K562 (cell line): ENCODE results near the gene SPEM2. TPM values are rescaled to one million over a fixed set of nuclear protein-coding genes. Genes with fewer than 3 reads are reported as not detected.
"Not testable (repeated sequence)": the region's sequence is repeated elsewhere in the genome, so short reads cannot be mapped to it uniquely, and the experiment has no call there.

Experiments
- ATAC-seq: fragments of 200-7000 bp; cut with Tn5 transposase; 3 replicates; pipeline ENCODE4 v1.9.1; 2020; ENCODE audit warnings: moderate library complexity
- BruUV-seq: library from RNA; stranded (reverse); fragments of 400-500 nt; replicated peaks from 2 replicates; lab custom pipeline; 2021; lab: Mats Ljungman, UMichigan
- CTCF ChIA-PET: fragments of 300-600 bp; formaldehyde crosslinking; extraction: SDS; loops from one replicate; lab custom pipeline; 2021; ENCODE audit warnings: low intra/inter-chr PET ratio; lab: Yijun Ruan, JAX
- POLR2A ChIA-PET: fragments of 300-600, 350-650 bp; sonication (Branson Sonifier 250); formaldehyde crosslinking; extraction: SDS; loops from one replicate; lab custom pipeline; 2021; ENCODE audit warnings: antibody characterized with exemption, inconsistent platforms; lab: Yijun Ruan, JAX
- DNase-seq, 4 experiments: peaks; one replicate each; pipeline versions ENCODE4 v3.0.0 to v3.0.0-alpha.2; 2011 to 2018; ENCODE audit warnings: low spot score in 3 of 4, mixed read lengths in 3 of 4; ENCODE audit errors: extremely low read depth in 1 of 4
- FAIRE-seq: peaks from 2 replicates; lab custom pipeline; 2011; peaks lifted over from hg19 to GRCh38; lab: Jason Lieb, UNC
- H2AFZ ChIP-seq: 2 replicates; pipeline ENCODE4 v1.6.0; 2011; ENCODE audit warnings: low read depth, low read length, control low read depth, inconsistent platforms
- H3K27ac ChIP-seq: fragments of 200-600 bp; 3 replicates; pipeline ENCODE4 v1.8.0; 2011; ENCODE audit warnings: low read depth, mild to moderate bottlenecking, control low read depth, inconsistent platforms, low read length, moderate library complexity, mixed read lengths; ENCODE audit errors: extremely low read depth
- H3K27me3 ChIP-seq, 2 experiments: fragments of 300-600 bp in 1 of 2; 2 replicates in 1 of 2; 3 replicates in 1 of 2; pipeline versions ENCODE4 v1.6.0 to v1.8.0; 2011; ENCODE audit warnings: inconsistent platforms in 2 of 2, low read length in 2 of 2, mild to moderate bottlenecking in 1 of 2, mixed read lengths in 1 of 2, moderate library complexity in 1 of 2; ENCODE audit not compliant: control insufficient read depth in 2 of 2, insufficient read depth in 2 of 2
- H3K36me3 ChIP-seq: fragments of 300-600 bp; 3 replicates; pipeline ENCODE4 v1.8.0; 2011; ENCODE audit warnings: mild to moderate bottlenecking, low read length, inconsistent platforms; ENCODE audit not compliant: control insufficient read depth, insufficient read depth
- H3K4me1 ChIP-seq, 2 experiments: fragments of 200-600 bp in 1 of 2; replicated peaks in 1 of 2; 2 replicates in 1 of 2; 3 replicates in 1 of 2; pipeline versions ENCODE4 v1.5.1 to v1.8.0; 2011; ENCODE audit warnings: inconsistent platforms in 2 of 2, low read length in 2 of 2, mild to moderate bottlenecking in 1 of 2, mixed read lengths in 1 of 2, moderate library complexity in 1 of 2; ENCODE audit not compliant: control insufficient read depth in 2 of 2, insufficient read depth in 2 of 2
- H3K4me2 ChIP-seq: 2 replicates; pipeline ENCODE4 v1.6.1; 2011; ENCODE audit warnings: low read length, control low read depth, inconsistent platforms, mixed read lengths; ENCODE audit not compliant: insufficient read depth
- H3K4me3 ChIP-seq: fragments of 200-600 bp; sonication (generic), shearing (Covaris generic); 2 replicates; pipeline ENCODE4 v1.5.1; 2016; ENCODE audit warnings: control low read depth, inconsistent platforms
- H3K79me2 ChIP-seq: fragments of 200-600 bp; 3 replicates; pipeline ENCODE4 v1.8.0; 2011; ENCODE audit warnings: low read length, inconsistent platforms; ENCODE audit not compliant: control insufficient read depth, insufficient read depth
- H3K9ac ChIP-seq, 2 experiments: 2 replicates each; pipeline versions ENCODE4 v1.6.0 to v1.6.1; 2011; ENCODE audit warnings: low read depth in 2 of 2, low read length in 2 of 2, control low read depth in 1 of 2, inconsistent platforms in 1 of 2, mild to moderate bottlenecking in 1 of 2, mixed read lengths in 1 of 2; ENCODE audit not compliant: insufficient read depth in 1 of 2
- H3K9me1 ChIP-seq: one replicate; pipeline ENCODE4 v1.6.0; 2011; ENCODE audit warnings: inconsistent platforms, mild to moderate bottlenecking, low read length, moderate library complexity; ENCODE audit not compliant: control insufficient read depth, insufficient read depth
- H3K9me3 ChIP-seq: replicated peaks from 2 replicates; pipeline ENCODE4 v1.5.1; 2011; ENCODE audit warnings: low read depth, low read length, inconsistent platforms; ENCODE audit not compliant: control insufficient read depth, insufficient read depth
- H4K20me1 ChIP-seq: replicated peaks from 2 replicates; pipeline ENCODE4 v1.6.1; 2011; ENCODE audit warnings: low read length, inconsistent platforms, mixed read lengths; ENCODE audit not compliant: control insufficient read depth, insufficient read depth
- ATF3 ChIP-seq, 2 experiments: fragments of 450-650 bp in 1 of 2; sonication (generic) in 1 of 2; formaldehyde crosslinking in 1 of 2; IDR thresholded peaks in 1 of 2; conservative IDR thresholded peaks in 1 of 2; 2 replicates each; pipeline versions ENCODE4 v1.6.1 to v1.8.1; 2016 to 2023; ENCODE audit warnings: mild to moderate bottlenecking in 2 of 2, moderate library complexity in 2 of 2, inconsistent platforms in 1 of 2, missing genetic modification reagents in 1 of 2
- WGBS: fragments of 100-300 bp; shearing (Covaris generic); methylation state at CpG from one replicate; pipeline ENCODE4 v1.1.6; 2016; ENCODE audit warnings: low coverage, mixed read lengths; ENCODE audit not compliant: insufficient coverage; ENCODE audit errors: missing lambda C conversion rate; 5-methylcytosine and 5-hydroxymethylcytosine counted together
- in situ Hi-C: fragments of 300-500 bp; cut with MboI; formaldehyde crosslinking; loops from 4 replicates; pipeline ENCODE4 v1.15.0; 2018; ENCODE audit warnings: inconsistent platforms, mixed read lengths
- intact Hi-C: fragments of 100-400 bp; cut with micrococcal nuclease; formaldehyde crosslinking; loops from 2 replicates; pipeline ENCODE4 v1.14.2; 2022
- polyA plus RNA-seq, 8 experiments: library from polyadenylated mRNA; depleted of rRNA in 4 of 8; stranded (reverse) in 5 of 8; unstranded in 3 of 8; fragments of >200 nt; fragmentation: Nextera tagmentation in 2 of 8; fragmentation: Illumina TruSeq in 1 of 8; extraction: Ambion mirVana in 2 of 8; extraction: Trizol in 1 of 8; gene quantifications; 2 replicates each; pipeline versions ENCODE4 v1.2.1 to v1.2.3, GENCODE V29; 2011 to 2014; ENCODE audit warnings: inconsistent platforms in 1 of 8, missing spikeins in 1 of 8
- total RNA-seq, 7 experiments: library from RNA; depleted of rRNA in 6 of 7; stranded (reverse); fragments of >200 nt in 6 of 7; fragmentation: Illumina TruSeq in 2 of 7; extraction: Trizol in 2 of 7; gene quantifications; 2 replicates each; pipeline versions ENCODE4 v1.2.1 to v1.2.3, GENCODE V29; 2011 to 2021; ENCODE audit warnings: low replicate concordance in 1 of 7

The SPEM2 gene
- total and polyA plus RNA-seq, 9 of the 15 experiments (the other 6 are each of a cell fraction or from before 2014, with no cell fraction given): not detected

- peaks cover 13% of the 10 kb centered on the region; the same call in 1 of the 3 replicates for H3K36me3 ChIP-seq
- WGBS: 93% methylated on average over 9 of the region's 12 CpGs
- BruUV-seq; CTCF ChIA-PET; H4K20me1 ChIP-seq; H3K27ac ChIP-seq; ATAC-seq; H3K27me3 ChIP-seq; H3K9me1 ChIP-seq; FAIRE-seq; H3K4me3 ChIP-seq; H3K4me2 ChIP-seq; H3K9me3 ChIP-seq; in situ Hi-C loops; H3K9ac ChIP-seq; H2AFZ ChIP-seq; DNase-seq; intact Hi-C loops; TF ChIP-seq ATF3 (CRISPR knock-in tag; conservative IDR thresholded peaks at IDR 0.05): not testable (repeated sequence)
- H3K79me2 ChIP-seq: peaks cover 43% of the 10 kb centered on the region
- POLR2A ChIA-PET: interaction anchor here (0.6 to 3.2 kb wide), 4 partner anchors 10 to 67 kb away, joined by 3 to 10 read pairs (median 4); partner anchors contain the start of genes POLR2A and ZBTB4
- 0 out of 2 replicates have a peak, but pooled peaks have one; percentile 8 for TF ChIP-seq ATF3 (IDR thresholded peaks at IDR 0.05)
- peaks cover 8 to 20% of the 10 kb centered on the region in 2 experiments for H3K4me1 ChIP-seq
These were observed 44.4 kb downstream of the SPEM2 start for GRCh38 chr17:7469843-7470242.

GRCh38 chr17:7470457-7470973 is 45.1 kb downstream of the SPEM2 start:
- WGBS: 87% methylated on average over 7 of the region's 8 CpGs
- in situ Hi-C loops, ATAC-seq, H3K27me3 ChIP-seq, BruUV-seq, H2AFZ ChIP-seq, H3K4me2 ChIP-seq, H3K9me3 ChIP-seq, DNase-seq, H3K9me1 ChIP-seq, H3K9ac ChIP-seq, FAIRE-seq, CTCF ChIA-PET, H3K27ac ChIP-seq, H3K4me3 ChIP-seq, H4K20me1 ChIP-seq, intact Hi-C loops: not testable (repeated sequence)
- H3K79me2 ChIP-seq: peaks cover 49% of the 10 kb centered on the region
- peaks cover 13 to 21% of the 10 kb centered on the region in 2 experiments for H3K4me1 ChIP-seq
- peaks cover 10% of the 10 kb centered on the region; the same call in 1 of the 3 replicates for H3K36me3 ChIP-seq
- POLR2A ChIA-PET: interaction anchor here (0.8 to 3.2 kb wide), 4 partner anchors 9 to 31 kb away, joined by 4 to 10 read pairs (median 6); partner anchors contain the start of genes POLR2A and ZBTB4
